HEK293T (cell line): ENCODE data around the gene ANAPC15.

Experiments used
- ARNT ChIP-seq: fragments of 450-650 bp; IDR thresholded peaks from 2 replicates; pipeline ENCODE4 v1.6.1; 2017; ENCODE audit warnings: mild to moderate bottlenecking
- BHLHE40 ChIP-seq: fragments of 450-650 bp; IDR thresholded peaks from 2 replicates; pipeline ENCODE4 v1.6.1; 2016; ENCODE audit warnings: mild to moderate bottlenecking, moderate library complexity, borderline replicate concordance
- ELF4 ChIP-seq: fragments of 450-650 bp; IDR thresholded peaks from 2 replicates; pipeline ENCODE4 v1.6.1; 2017; ENCODE audit warnings: antibody characterized with exemption
- FOXA1 ChIP-seq: fragments of 450-650 bp; IDR thresholded peaks from 2 replicates; pipeline ENCODE4 v1.6.1; 2016; ENCODE audit warnings: mild to moderate bottlenecking
- FOXM1 ChIP-seq: fragments of 450-650 bp; IDR thresholded peaks from 2 replicates; pipeline ENCODE4 v1.6.1; 2017; ENCODE audit warnings: mild to moderate bottlenecking, borderline replicate concordance
- HDGF ChIP-seq: fragments of 450-650 bp; IDR thresholded peaks from 2 replicates; pipeline ENCODE4 v1.6.1; 2017; ENCODE audit warnings: antibody characterized with exemption, borderline replicate concordance
- LEF1 ChIP-seq: fragments of 450-650 bp; IDR thresholded peaks from 2 replicates; pipeline ENCODE4 v1.6.1; 2017; ENCODE audit warnings: mild to moderate bottlenecking, borderline replicate concordance
- NFRKB ChIP-seq: fragments of 450-650 bp; IDR thresholded peaks from 2 replicates; pipeline ENCODE4 v1.6.1; 2016; ENCODE audit warnings: mild to moderate bottlenecking, moderate library complexity
- SP1 ChIP-seq: fragments of 450-650 bp; IDR thresholded peaks from 2 replicates; pipeline ENCODE4 v1.6.1; 2017
- TARDBP ChIP-seq: fragments of 450-650 bp; IDR thresholded peaks from 2 replicates; pipeline ENCODE4 v1.6.1; 2016
- ZNF384 ChIP-seq: fragments of 450-650 bp; IDR thresholded peaks from 2 replicates; pipeline ENCODE4 v1.6.1; 2016

GRCh38 chr11:72085621-72086351 is 26.7 kb downstream of the ANAPC15 start:
- TF ChIP-seq ARNT (no peak), BHLHE40 (no peak), FOXA1 (no peak), ELF4 (no peak), SP1 (no peak), LEF1 (no peak), NFRKB (no peak), TARDBP (no peak), ZNF384 (no peak), FOXM1 (no peak), HDGF (no peak)
